GM12801 (cell line): ENCODE measurements around the gene GALNT5.

Experiments
- CTCF ChIP-seq: IDR thresholded peaks from one replicate; pipeline ENCODE4 v1.5.1; 2011; ENCODE audit warnings: control low read depth; ENCODE audit not compliant: insufficient read length; ENCODE audit errors: extremely low read depth

GALNT5 gene

GRCh38 chr2:157333304-157334047, 76.0 kb downstream of the GALNT5 start:
- TF ChIP-seq CTCF = no peak

- no peak for TF ChIP-seq CTCF
Observed at GRCh38 chr2:157334335-157334734, 76.8 kb downstream of the GALNT5 start.

GRCh38 chr2:157334797-157335196, 77.3 kb downstream of the GALNT5 start:
- TF ChIP-seq CTCF = no peak

GRCh38 chr2:157336137-157337010, 78.9 kb downstream of the GALNT5 start:
- TF ChIP-seq CTCF = peak; percentile 8

GRCh38 chr2:157337978-157338377, 80.5 kb downstream of the GALNT5 start:
- TF ChIP-seq CTCF = no peak

GRCh38 chr2:157339965-157340655, 82.6 kb downstream of the GALNT5 start:
- no peak for TF ChIP-seq CTCF
